Measurements from ENCODE around the gene MED25. TPM values are rescaled to one million over a fixed set of nuclear protein-coding genes. Genes with fewer than 3 reads are reported as not detected.

The MED25 gene
- total RNA-seq, 2 donors from 2014 or later: 38.4 to 173 TPM

DNA sequence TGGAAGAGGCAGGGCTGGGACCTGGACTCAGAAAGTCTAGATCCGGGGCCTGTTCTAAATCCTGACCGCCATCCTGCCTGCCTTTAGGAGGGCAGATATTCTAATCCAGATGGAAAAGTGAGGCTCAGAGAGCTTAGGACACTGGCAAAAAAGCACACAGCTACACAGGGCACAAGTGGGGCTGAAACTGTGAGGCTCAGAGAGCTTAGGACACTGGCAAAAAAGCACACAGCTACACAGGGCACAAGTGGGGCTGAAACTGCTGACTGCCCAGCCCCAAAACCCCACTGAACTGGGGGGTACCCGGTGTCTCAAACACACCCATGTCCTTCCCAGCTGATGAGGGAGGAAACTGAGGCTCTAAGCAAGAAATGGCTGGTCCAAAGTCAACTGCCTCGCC, 57.1 kb downstream of the MED25 start:
- DNase-seq (ENCODE audit: low spot score): no peak
- Histone ChIP-seq H3K27ac (peak overlapping the region; percentile 99), H3K27me3 (replicated peaks; ENCODE audit: insufficient read depth) (no peaks in the 10 kb centered on the region), H3K9me3 (no peaks in the 10 kb centered on the region), H3K4me3 (peak overlapping the region in 1 of 2 donors; percentile 98), H3K36me3 (peaks cover 0 to under 1% of the 10 kb centered on the region in 2 donors), H3K4me1 (replicated peaks) (peaks cover 12% of the 10 kb centered on the region)
- no peak for TF ChIP-seq POLR2AphosphoS5 (IDR thresholded peaks at IDR 0.05)
- TF ChIP-seq, protein P1, sequence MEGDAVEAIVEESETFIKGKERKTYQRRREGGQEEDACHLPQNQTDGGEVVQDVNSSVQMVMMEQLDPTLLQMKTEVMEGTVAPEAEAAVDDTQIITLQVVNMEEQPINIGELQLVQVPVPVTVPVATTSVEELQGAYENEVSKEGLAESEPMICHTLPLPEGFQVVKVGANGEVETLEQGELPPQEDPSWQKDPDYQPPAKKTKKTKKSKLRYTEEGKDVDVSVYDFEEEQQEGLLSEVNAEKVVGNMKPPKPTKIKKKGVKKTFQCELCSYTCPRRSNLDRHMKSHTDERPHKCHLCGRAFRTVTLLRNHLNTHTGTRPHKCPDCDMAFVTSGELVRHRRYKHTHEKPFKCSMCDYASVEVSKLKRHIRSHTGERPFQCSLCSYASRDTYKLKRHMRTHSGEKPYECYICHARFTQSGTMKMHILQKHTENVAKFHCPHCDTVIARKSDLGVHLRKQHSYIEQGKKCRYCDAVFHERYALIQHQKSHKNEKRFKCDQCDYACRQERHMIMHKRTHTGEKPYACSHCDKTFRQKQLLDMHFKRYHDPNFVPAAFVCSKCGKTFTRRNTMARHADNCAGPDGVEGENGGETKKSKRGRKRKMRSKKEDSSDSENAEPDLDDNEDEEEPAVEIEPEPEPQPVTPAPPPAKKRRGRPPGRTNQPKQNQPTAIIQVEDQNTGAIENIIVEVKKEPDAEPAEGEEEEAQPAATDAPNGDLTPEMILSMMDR (IDR thresholded peaks at IDR 0.05): no peak
- no peak for TF ChIP-seq POLR2A (IDR thresholded peaks at IDR 0.05)
- intact Hi-C loops (cut with DNase I): no loop called here
- WGBS: 90% methylated on average over 4 of the region's 4 CpGs

DNA sequence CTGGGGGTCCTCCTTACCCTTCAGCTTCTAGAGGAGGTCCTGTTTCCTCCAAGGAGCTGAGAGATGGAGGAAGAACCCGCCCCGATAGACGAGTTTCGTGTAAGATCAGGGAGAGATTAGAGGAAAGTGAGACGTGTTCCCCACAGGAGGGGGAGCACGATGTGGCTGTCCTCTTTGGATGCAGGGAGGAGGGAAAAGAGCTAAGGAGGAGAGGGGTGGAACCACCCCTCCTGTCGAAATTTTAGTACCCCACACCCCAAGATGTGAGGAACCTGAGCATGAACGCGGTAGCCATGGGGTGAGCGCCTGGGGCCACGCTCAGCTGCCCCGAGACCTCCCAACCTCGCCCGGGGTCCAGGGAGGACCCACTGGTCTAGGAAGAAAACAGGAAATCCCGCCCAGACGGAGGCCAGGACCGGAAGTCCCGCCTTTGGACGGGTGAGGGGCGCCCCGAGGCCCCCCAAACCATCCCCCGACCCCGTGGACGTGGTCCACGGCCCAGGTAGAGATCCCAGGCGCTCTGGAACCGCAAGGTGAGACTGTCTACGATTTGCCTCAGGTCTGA, 57.9 kb downstream of the MED25 start:
- under 1% methylated on average over 25 of the region's 28 CpGs for WGBS
- peak overlapping the region; percentile 94 to 98 for H3K4me3 ChIP-seq
- peaks cover 6 to 7% of the 10 kb centered on the region in 2 donors for H3K36me3 ChIP-seq
- TF ChIP-seq, protein P1 (IDR thresholded peaks at IDR 0.05): no peak
- TF ChIP-seq POLR2A (IDR thresholded peaks at IDR 0.05) (no peak), POLR2AphosphoS5 (IDR thresholded peaks at IDR 0.05) (no peak)
- no peaks in the 10 kb centered on the region for H3K27me3 ChIP-seq (replicated peaks; ENCODE audit: insufficient read depth)
- peak; percentile 57 for DNase-seq (ENCODE audit: low spot score)
- intact Hi-C loops (cut with DNase I): no loop called here
- peak overlapping the region; percentile 99 for H3K27ac ChIP-seq
- peaks cover 12% of the 10 kb centered on the region for H3K4me1 ChIP-seq (replicated peaks)
- no peaks in the 10 kb centered on the region for H3K9me3 ChIP-seq

DNA sequence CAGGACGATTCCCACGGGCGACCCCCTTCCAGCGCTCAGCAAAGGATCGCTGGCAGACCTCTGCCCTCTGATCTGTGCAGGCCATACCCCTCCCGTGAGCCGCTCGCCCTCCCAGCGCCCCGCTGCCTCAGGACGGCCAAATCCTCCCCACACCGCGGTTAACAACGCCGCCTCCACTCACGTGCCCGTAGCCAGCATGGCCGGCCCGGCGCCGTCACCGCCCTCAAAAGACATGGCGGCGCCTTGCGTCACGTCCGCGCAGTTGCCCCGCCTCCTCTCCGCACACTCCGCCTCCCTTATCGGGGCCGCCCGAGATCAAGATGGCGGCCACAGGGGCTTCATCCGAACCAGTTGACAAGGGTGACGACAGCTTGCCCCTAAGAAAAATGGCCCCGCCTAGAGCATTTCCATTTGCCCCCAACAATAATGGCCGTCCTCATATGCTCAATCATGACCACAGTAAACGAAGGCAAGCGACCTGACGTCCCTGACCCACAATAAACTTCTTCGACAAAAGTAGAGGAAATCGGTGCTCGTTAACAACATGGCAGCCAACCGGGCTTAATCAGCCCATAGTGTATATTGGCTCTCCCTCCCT, 58.4 kb downstream of the MED25 start:
- TF ChIP-seq, protein P1 (IDR thresholded peaks at IDR 0.05): no peak
- TF ChIP-seq POLR2A (IDR thresholded peaks at IDR 0.05) (peak; percentile 36), POLR2AphosphoS5 (IDR thresholded peaks at IDR 0.05) (peak; percentile 96)
- no peaks in the 10 kb centered on the region for H3K9me3 ChIP-seq
- DNase-seq (ENCODE audit: low spot score): peak; percentile 98
- peak overlapping the region; percentile 94 to 98 for H3K4me3 ChIP-seq
- H3K27ac ChIP-seq: peak overlapping the region; percentile 99
- no peaks in the 10 kb centered on the region for H3K27me3 ChIP-seq (replicated peaks; ENCODE audit: insufficient read depth)
- peaks cover 6 to 12% of the 10 kb centered on the region in 2 donors for H3K36me3 ChIP-seq
- H3K4me1 ChIP-seq (replicated peaks): peaks cover 12% of the 10 kb centered on the region
- intact Hi-C loops (cut with DNase I): no loop called here
- WGBS: under 1% methylated on average over 46 of the region's 46 CpGs

DNA sequence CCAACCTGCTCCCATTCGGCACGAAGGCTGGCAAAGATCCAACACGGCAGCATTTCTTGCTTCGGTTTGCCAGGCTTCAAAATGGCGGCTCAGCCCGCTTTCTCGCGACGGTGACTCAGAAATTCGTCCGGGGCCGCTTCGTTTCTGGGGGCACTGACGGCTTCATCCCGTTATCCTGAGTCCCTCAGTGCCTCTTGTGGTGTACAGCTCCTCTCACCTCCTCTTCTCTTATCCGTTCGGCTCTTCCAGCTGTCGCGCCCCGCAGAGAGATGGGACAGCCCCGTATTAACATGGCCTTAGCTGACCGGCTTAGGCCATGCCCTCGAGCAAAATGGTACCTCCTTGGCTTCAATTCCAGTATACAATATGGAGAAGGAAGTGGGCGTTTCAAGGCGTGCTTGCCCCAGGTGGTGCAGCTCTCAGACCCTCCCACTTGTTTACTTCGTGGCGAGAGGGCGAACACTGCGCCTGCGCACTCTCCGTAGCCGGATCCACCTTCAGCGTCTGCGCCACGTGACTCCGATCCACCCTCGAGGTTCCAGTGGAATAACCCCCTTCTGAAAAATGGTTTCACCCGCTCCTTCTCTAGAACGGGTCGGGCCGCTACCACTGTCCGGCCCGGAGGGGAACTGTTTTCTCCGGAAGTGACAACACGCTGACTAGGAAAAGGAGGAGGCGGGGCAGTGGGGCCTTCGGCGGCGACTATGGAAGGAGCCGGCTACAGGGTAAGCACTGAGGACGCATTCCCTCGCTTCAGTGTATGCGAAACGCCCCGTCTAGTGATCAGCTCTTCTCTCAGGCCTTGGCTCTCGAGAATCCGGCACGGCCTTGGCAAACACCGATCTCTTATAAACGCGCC, 59.2 kb downstream of the MED25 start, which contains the start of the genes AKT1S1 and TBC1D17:
Gene AKT1S1 (minus strand): TSS at position 336 of the 859 bp plus-strand sequence. CDS start 4,060 bp downstream, outside the sequence.
Gene TBC1D17 (plus strand): TSS at position 683 of the 859 bp plus-strand sequence. CDS start 22 bp downstream, at position 705.
- Histone ChIP-seq H3K4me1 (replicated peaks) (peaks cover 12% of the 10 kb centered on the region), H3K4me3 (peak within 1 kb of the TSS; percentile 94 to 98), H3K27me3 (replicated peaks; ENCODE audit: insufficient read depth) (no peaks in the 10 kb centered on the region), H3K27ac (peak within 1 kb of the TSS; percentile 99), H3K9me3 (no peaks in the 10 kb centered on the region), H3K36me3 (peaks cover 7 to 19% of the 10 kb centered on the region in 2 donors)
- intact Hi-C loops (cut with DNase I): no loop called here
- TF ChIP-seq POLR2A (IDR thresholded peaks at IDR 0.05) (peak; percentile 86), POLR2AphosphoS5 (IDR thresholded peaks at IDR 0.05) (peak; percentile 98)
- TF ChIP-seq, protein P1 (IDR thresholded peaks at IDR 0.05): peak in 1 of 4 experiments; percentile 21
- WGBS: 0% methylated on average over 48 of the region's 61 CpGs
- DNase-seq (ENCODE audit: low spot score): peak; percentile 100

Data from prostate gland (tissue), 2 donors.